Endothelial cell of umbilical vein (primary cell): ENCODE measurements around the gene TRAK1. TPM values are rescaled to one million over a fixed set of nuclear protein-coding genes. Genes with fewer than 3 reads are reported as not detected.
A peak's percentile ranks its signal among the peaks of the same experiment; 100 is the strongest.

Experiments used
- BruUV-seq: library from RNA; stranded (reverse); fragments of 400-500 nt; replicated peaks from 2 replicates; lab custom pipeline; 2021; lab: Mats Ljungman, UMichigan
- CTCF ChIA-PET: fragments of 300-600, 350-600 bp; sonication (Branson Sonifier 250); formaldehyde crosslinking; loops from one replicate; lab custom pipeline; 2021; ENCODE audit warnings: antibody characterized with exemption, inconsistent platforms; lab: Charles Lee
- POLR2A ChIA-PET: fragments of 300-600, 350-600 bp; sonication (Branson Sonifier 250); formaldehyde crosslinking; loops from one replicate; lab custom pipeline; 2021; ENCODE audit warnings: antibody characterized with exemption, inconsistent platforms; lab: Charles Lee
- DNase-seq: peaks from one replicate; pipeline ENCODE4 v3.0.0-alpha.2; 2011; ENCODE audit warnings: low read depth, low spot score
- FAIRE-seq: peaks from 2 replicates; lab custom pipeline; 2011; peaks lifted over from hg19 to GRCh38; lab: Jason Lieb, UNC
- H2AFZ ChIP-seq: 2 replicates; pipeline ENCODE4 v1.6.0; 2012; ENCODE audit warnings: low read depth, low read length, control low read depth, inconsistent platforms
- H3K27ac ChIP-seq: 2 replicates; pipeline ENCODE4 v1.5.1; 2011; ENCODE audit warnings: low read depth, mild to moderate bottlenecking, control low read depth, low read length, moderate library complexity; ENCODE audit not compliant: insufficient read depth
- H3K27me3 ChIP-seq, 2 experiments: 2 replicates each; pipeline versions ENCODE4 v1.6.0 to v1.6.1; 2011; ENCODE audit warnings: low read length in 2 of 2, mixed read lengths in 1 of 2; ENCODE audit not compliant: control insufficient read depth in 2 of 2, insufficient read depth in 2 of 2
- H3K36me3 ChIP-seq, 2 experiments: 2 replicates in 1 of 2; 3 replicates in 1 of 2; pipeline ENCODE4 v1.5.1; 2011; ENCODE audit warnings: low read length in 2 of 2, mild to moderate bottlenecking in 1 of 2, moderate library complexity in 1 of 2; ENCODE audit not compliant: control insufficient read depth in 2 of 2, insufficient read depth in 2 of 2; ENCODE audit errors: extremely low read depth in 1 of 2
- H3K4me1 ChIP-seq: 3 replicates; pipeline ENCODE4 v1.5.1; 2011; ENCODE audit warnings: mild to moderate bottlenecking, low read length; ENCODE audit not compliant: control insufficient read depth, insufficient read depth; ENCODE audit errors: extremely low read depth
- H3K4me2 ChIP-seq: 2 replicates; pipeline ENCODE4 v1.6.1; 2011; ENCODE audit warnings: low read length, control low read depth, mixed read lengths; ENCODE audit not compliant: insufficient read depth
- H3K4me3 ChIP-seq, 3 experiments: fragments of 200-600 bp in 1 of 3; sonication (generic), shearing (Covaris generic) in 1 of 3; replicated peaks in 1 of 3; 2 replicates each; pipeline ENCODE4 v1.5.1; 2011 to 2016; ENCODE audit warnings: control low read depth in 3 of 3, low read length in 3 of 3, mild to moderate bottlenecking in 2 of 3, inconsistent platforms in 1 of 3, low read depth in 1 of 3, moderate library complexity in 1 of 3; ENCODE audit not compliant: insufficient read depth in 1 of 3
- H3K79me2 ChIP-seq: 2 replicates; pipeline ENCODE4 v1.6.0; 2012; ENCODE audit warnings: low read length, inconsistent platforms; ENCODE audit not compliant: control insufficient read depth, insufficient read depth
- H3K9ac ChIP-seq: replicated peaks from 2 replicates; pipeline ENCODE3; 2011; ENCODE audit warnings: low read length, control low read depth; ENCODE audit not compliant: insufficient read depth; ENCODE audit errors: extremely low read depth
- H3K9me1 ChIP-seq: replicated peaks from 3 replicates; pipeline ENCODE4 v1.6.0; 2011; ENCODE audit warnings: mild to moderate bottlenecking, low read length; ENCODE audit not compliant: control insufficient read depth, insufficient read depth; ENCODE audit errors: extremely low read depth
- H3K9me3 ChIP-seq: replicated peaks from 2 replicates; pipeline ENCODE4 v1.5.1; 2012; ENCODE audit warnings: low read length, inconsistent platforms; ENCODE audit not compliant: control insufficient read depth, insufficient read depth
- H4K20me1 ChIP-seq: replicated peaks from 2 replicates; pipeline ENCODE3; 2011; ENCODE audit warnings: mild to moderate bottlenecking, low read length; ENCODE audit not compliant: control insufficient read depth, insufficient read depth; ENCODE audit errors: extremely low read depth
- EZH2 ChIP-seq: IDR thresholded peaks from 2 replicates; pipeline ENCODE4 v1.6.1; 2012; ENCODE audit warnings: borderline replicate concordance, low read depth, mild to moderate bottlenecking, moderate library complexity, low read length, inconsistent platforms; ENCODE audit not compliant: severe bottlenecking
- GATA2 ChIP-seq: IDR thresholded peaks from 2 replicates; pipeline ENCODE4 v1.7.0; 2011; ENCODE audit warnings: low read depth, mild to moderate bottlenecking, moderate library complexity, mixed read lengths, low read length; ENCODE audit not compliant: insufficient read length, insufficient read depth
- MYC ChIP-seq: IDR thresholded peaks from one replicate; pipeline ENCODE4 v1.6.1; 2011; ENCODE audit warnings: mild to moderate bottlenecking, low read depth, low read length
- POLR2A ChIP-seq: IDR thresholded peaks from 2 replicates; pipeline ENCODE4 v1.6.1; 2012; ENCODE audit warnings: low read depth, mild to moderate bottlenecking, control low read depth, low read length
- dilution Hi-C: fragments of 300-500 bp; cut with MboI; formaldehyde crosslinking; loops from one replicate; pipeline ENCODE4 v1.15.0; 2019; ENCODE audit warnings: low sequenced_read_pairs; ENCODE audit not compliant: extremely low pct_ligation_motif_present
- intact Hi-C: fragments of 100-400 bp; cut with micrococcal nuclease; formaldehyde crosslinking; loops from one replicate; pipeline ENCODE4 v1.10.0; 2022
- polyA plus RNA-seq, 4 experiments: library from polyadenylated mRNA; depleted of rRNA in 3 of 4; stranded (reverse) in 3 of 4; unstranded in 1 of 4; fragments of >200 nt; gene quantifications; 2 replicates each; pipeline versions ENCODE4 v1.2.1 to v1.2.3, GENCODE V29; 2011 to 2012; ENCODE audit warnings: missing spikeins in 1 of 4
- total RNA-seq: library from RNA; stranded (reverse); gene quantifications from 2 replicates; pipeline ENCODE4 v1.2.3, GENCODE V29; 2021
- TF ChIP-seq, protein P1 (sequence below), 2 donors: IDR thresholded peaks; 1 replicate in 1 of 2; 2 replicates in 1 of 2; pipeline ENCODE4 v1.5.1; 2011; ENCODE audit warnings: low read length in 2 of 2, mild to moderate bottlenecking in 2 of 2, moderate library complexity in 2 of 2, control low read depth in 1 of 2, inconsistent platforms in 1 of 2, low read depth in 1 of 2; ENCODE audit not compliant: insufficient read depth in 1 of 2; ENCODE audit errors: extremely low read depth in 1 of 2
- TF ChIP-seq, protein P2 (sequence below): IDR thresholded peaks from 2 replicates; pipeline ENCODE4 v1.6.1; 2011; ENCODE audit not compliant: insufficient read depth, insufficient read length

TRAK1 gene
- total and polyA plus RNA-seq, 2 donors (not counting 3 experiments of a cell fraction or from before 2014, with no cell fraction given) = 38.5 to 59.6 TPM

DNA sequence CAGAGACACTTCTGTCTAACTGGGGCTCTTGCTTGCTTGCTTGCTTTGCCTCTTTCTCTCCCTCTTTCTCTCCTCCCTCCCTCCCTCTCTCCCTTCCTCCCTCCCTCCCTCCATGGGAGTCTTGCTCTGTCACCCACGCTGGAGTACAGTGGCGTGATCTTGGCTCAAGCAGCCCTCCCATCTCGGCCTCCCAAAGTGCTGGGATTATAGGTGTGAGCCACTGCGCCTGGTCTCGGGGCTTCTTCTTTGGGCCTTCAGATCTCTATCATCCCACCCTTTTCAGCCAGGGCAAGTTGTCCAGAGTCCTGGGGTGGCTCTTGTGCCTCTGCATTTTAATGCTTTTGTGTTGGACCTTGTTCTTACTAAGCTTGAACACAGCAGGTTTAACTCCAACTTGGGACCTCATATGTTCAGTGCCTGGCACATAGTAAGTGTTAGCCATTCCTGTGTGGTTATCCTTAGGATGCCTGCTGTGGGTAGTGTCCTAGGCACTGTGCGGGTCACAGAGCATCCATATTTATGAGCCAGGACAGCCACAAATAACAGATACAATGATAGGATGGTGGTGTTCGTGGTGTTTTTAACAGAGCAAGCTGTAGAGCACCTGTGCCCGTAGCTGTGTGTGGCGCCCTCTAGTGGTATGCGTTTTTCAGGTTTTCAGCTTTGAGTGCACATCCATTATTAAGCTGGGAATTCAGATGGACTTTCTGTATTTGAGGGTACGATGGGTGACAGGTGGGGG, 99.7 kb downstream of the TRAK1 start:
- Histone ChIP-seq H3K36me3 (peaks cover 9 to 20% of the 10 kb centered on the region in 2 experiments), H3K4me3 (no peak overlapping the region), H3K9me3 (no peaks in the 10 kb centered on the region), H2AFZ (no peak overlapping the region), H3K4me1 (peaks cover 11% of the 10 kb centered on the region), H3K27me3 (no peaks in the 10 kb centered on the region), H3K9me1 (no peaks in the 10 kb centered on the region), H3K9ac (no peak overlapping the region), H4K20me1 (no peaks in the 10 kb centered on the region), H3K4me2 (no peak overlapping the region), H3K27ac (no peak overlapping the region), H3K79me2 (peaks cover 4% of the 10 kb centered on the region)
- no TSS peak for BruUV-seq
- peak; percentile 93 for FAIRE-seq
- POLR2A ChIA-PET = interaction anchor here (1.1 kb wide), 1 partner anchor 71 kb away, joined by 13 read pairs; no protein-coding TSS in a partner anchor
- dilution Hi-C loops = no loop called here
- TF ChIP-seq, protein P1, sequence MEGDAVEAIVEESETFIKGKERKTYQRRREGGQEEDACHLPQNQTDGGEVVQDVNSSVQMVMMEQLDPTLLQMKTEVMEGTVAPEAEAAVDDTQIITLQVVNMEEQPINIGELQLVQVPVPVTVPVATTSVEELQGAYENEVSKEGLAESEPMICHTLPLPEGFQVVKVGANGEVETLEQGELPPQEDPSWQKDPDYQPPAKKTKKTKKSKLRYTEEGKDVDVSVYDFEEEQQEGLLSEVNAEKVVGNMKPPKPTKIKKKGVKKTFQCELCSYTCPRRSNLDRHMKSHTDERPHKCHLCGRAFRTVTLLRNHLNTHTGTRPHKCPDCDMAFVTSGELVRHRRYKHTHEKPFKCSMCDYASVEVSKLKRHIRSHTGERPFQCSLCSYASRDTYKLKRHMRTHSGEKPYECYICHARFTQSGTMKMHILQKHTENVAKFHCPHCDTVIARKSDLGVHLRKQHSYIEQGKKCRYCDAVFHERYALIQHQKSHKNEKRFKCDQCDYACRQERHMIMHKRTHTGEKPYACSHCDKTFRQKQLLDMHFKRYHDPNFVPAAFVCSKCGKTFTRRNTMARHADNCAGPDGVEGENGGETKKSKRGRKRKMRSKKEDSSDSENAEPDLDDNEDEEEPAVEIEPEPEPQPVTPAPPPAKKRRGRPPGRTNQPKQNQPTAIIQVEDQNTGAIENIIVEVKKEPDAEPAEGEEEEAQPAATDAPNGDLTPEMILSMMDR (IDR thresholded peaks at IDR 0.05; ENCODE audit: extremely low read depth in 1 of 2, insufficient read depth in 1 of 2, low read depth in 1 of 2, low read length in 2 of 2) = peak; percentile 74 to 83
- TF ChIP-seq MYC = no peak
- intact Hi-C loops = loop anchor here (1.0 kb wide), 2 partner anchors 72 to 297 kb away; no protein-coding TSS in a partner anchor
- CTCF ChIA-PET = interaction anchor here (0.6 to 8.1 kb wide), 62 partner anchors 8 to 1611 kb away, joined by 3 to 318 read pairs (median 5); no protein-coding TSS in a partner anchor
- peak; percentile 77 for DNase-seq

DNA sequence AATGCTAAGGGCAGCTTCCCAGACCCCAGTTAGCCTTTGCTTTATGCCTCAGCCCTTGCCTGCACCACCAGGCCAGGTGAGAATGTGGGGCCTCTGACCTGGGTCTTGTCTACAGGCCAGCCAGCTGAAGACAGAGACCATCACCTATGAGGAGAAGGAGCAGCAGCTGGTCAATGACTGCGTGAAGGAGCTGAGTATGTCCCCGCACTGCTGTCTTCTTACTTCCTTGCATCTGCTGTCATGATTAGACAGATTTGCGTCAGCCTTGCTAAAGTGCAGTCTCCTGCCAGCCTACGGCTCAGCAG, 100.2 kb downstream of the TRAK1 start:
- ChIA-PET CTCF (interaction anchor here (0.6 to 8.1 kb wide), 61 partner anchors 9 to 1611 kb away, joined by 3 to 318 read pairs (median 5); no protein-coding TSS in a partner anchor), POLR2A (interaction anchor here (1.1 kb wide), 1 partner anchor 72 kb away, joined by 13 read pairs; no protein-coding TSS in a partner anchor)
- peaks cover 12 to 20% of the 10 kb centered on the region in 2 experiments for H3K36me3 ChIP-seq
- no peaks in the 10 kb centered on the region for H3K27me3 ChIP-seq
- peaks cover 11% of the 10 kb centered on the region for H3K4me1 ChIP-seq
- intact Hi-C loops (loop anchor here (1.0 kb wide), 2 partner anchors 72 to 297 kb away; no protein-coding TSS in a partner anchor), dilution Hi-C loops (no loop called here)
- H3K27ac ChIP-seq = no peak overlapping the region
- no TSS peak for BruUV-seq
- no peak overlapping the region for H3K9ac ChIP-seq
- DNase-seq (no peak), FAIRE-seq (no peak)
- peaks cover 3% of the 10 kb centered on the region for H3K79me2 ChIP-seq
- no peak overlapping the region for H3K4me2 ChIP-seq
- no peaks in the 10 kb centered on the region for H3K9me1 ChIP-seq
- H4K20me1 ChIP-seq = no peaks in the 10 kb centered on the region
- TF ChIP-seq, protein P1 (IDR thresholded peaks at IDR 0.05; ENCODE audit: extremely low read depth in 1 of 2, insufficient read depth in 1 of 2, low read depth in 1 of 2, low read length in 2 of 2) = no peak
- TF ChIP-seq EZH2 = no peak
- TF ChIP-seq GATA2 = no peak
- no peak for TF ChIP-seq MYC
- TF ChIP-seq, protein P2, sequence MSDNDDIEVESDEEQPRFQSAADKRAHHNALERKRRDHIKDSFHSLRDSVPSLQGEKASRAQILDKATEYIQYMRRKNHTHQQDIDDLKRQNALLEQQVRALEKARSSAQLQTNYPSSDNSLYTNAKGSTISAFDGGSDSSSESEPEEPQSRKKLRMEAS = no peak
- TF ChIP-seq POLR2A = no peak
- H3K4me3 ChIP-seq = no peak overlapping the region
- no peak overlapping the region for H2AFZ ChIP-seq
- H3K9me3 ChIP-seq = no peaks in the 10 kb centered on the region
